GM18498 (cell line): Measurements from ENCODE around the gene ARHGAP15.
A peak's percentile ranks its signal among the peaks of the same experiment; 100 is the strongest.

Source experiments
- ATAC-seq: cut with Tn5 transposase; IDR thresholded peaks from one replicate; pipeline ENCODE4 v1.9.1; 2021; ENCODE audit warnings: mild to moderate bottlenecking, moderate library complexity; ENCODE audit not compliant: unreplicated experiment

ARHGAP15 gene

DNA sequence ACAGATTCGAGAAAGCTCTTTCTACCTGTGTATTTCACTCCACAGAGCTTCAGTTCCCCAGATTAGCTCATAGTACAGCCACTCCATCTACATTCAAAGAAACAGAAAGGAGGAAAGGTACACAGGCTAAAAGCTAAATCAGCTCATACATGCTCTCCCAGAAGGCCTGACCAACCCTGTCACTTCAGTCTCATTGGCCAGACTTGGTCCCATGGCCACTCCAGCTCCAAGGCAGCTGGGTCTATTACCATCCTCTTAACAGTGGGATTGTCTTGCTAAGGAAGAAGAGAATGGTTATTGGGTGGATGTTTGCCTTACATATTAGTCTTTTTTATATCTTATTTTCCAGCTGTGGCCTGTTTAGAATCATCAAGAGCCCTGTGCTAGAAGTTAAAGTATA lies 572.6 kb downstream of the ARHGAP15 start:
- no peak for ATAC-seq

DNA sequence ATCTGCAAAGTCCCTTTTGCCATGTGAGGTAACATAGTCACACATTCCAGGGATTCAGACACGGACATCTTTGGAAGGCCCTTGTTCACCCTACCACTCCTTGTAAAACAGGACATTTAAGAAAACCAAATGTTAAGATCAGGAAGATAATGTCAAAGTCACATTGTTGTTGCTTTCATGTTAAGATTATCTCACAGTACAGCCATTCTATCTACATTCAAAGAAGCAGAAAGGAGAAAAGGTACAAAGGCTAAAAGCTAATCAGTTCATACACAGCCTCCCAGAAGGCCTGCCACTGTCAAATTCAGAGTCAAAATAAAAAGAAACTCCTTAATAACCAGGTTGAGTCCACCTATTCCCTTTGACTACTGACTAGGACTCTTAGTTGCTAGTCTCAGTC lies 573.7 kb downstream of the ARHGAP15 start:
- ATAC-seq: no peak

DNA sequence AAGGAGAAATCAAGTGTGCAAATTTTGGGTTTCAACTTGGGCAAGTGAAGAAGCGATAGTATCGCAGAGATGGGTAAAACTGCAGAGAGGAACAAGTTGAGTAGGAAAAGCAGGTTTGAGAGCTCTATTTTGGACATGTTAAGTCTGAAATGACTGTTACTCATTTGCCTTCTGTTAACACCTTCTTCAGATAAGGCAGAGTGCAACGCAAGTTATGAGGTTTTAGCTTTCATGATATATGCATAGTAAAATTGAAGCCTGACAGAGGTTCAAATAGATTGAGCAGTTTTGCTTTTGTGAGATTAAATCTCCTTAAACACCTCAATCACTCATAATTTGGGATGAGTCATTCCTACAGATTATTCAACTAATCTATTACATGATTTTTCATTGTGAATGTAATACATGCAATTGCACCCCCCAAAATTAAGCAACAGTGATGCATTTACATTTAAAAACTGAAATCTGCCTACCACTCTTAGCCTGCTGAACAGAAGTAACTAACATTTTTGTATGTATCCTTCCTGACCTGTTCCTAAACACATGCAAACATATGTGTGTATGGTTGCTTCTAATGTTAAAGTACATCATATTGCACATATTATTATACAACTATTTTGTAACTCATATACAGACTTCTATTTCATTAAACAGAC lies 575.4 kb downstream of the ARHGAP15 start:
- peak; percentile 91 for ATAC-seq

DNA sequence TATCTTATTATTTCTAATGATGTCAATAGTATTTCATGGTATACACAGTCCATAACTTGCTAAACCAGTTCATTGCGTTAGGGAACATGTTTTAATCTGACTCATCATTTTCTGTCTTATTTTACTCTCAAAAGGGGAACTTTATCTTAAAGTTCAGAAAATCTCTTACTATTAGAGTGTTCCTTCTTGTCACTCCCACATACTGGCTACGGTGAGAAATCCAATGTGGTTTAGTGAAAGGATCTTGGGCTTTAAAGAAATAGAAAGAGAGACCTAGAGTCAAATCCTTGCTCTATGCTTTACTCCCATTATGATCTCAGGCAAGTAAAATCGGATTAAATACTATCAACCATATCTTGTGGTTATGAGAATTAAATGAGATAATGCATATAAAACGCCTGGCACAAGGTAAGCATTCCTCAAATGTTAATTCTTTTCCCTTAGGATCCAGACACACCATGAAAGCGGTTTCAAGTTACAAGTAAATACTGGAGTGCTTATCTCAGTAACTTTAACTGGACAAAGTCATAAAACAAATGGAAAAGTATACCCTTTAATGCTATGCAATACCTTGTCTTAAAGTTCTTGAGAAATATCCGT lies 576.0 kb downstream of the ARHGAP15 start:
- ATAC-seq: peak; percentile 13

DNA sequence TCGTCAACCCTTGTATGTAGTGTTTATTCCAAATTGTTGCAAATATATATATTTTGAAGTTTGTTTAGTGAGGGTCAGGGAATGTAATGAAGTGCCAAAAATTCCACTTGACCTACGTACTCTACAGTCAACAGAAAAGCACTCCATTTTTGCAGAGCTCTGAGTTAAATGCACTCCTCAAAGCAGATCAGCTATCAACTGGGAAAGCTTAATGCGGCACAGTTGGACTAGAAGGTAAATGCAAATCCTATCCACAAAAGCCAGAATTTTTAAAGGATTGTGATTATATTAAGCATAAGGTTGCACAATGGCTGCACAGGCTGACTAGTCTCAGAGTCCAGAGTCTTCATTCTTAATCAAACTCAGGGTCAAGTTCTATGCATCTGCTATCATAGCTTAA lies 577.1 kb downstream of the ARHGAP15 start:
- no peak for ATAC-seq

DNA sequence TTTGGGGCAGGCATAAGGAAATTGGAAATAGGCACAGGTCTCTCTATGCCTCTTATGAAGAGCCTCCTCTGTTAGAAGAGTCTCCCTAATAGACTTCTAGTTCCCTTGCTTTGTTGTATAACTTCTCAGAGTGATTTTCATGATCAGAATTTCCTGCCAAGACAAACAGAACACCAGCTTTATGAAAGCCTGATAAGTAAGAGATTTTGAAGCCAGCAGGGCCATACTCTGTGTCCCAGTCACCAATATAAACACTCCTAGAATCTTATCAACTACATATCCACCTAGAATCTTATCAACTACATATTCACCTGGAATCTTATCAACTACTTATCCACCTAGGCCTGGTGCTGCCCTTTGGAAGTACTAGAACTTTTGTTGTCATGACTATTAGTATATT lies 579.5 kb downstream of the ARHGAP15 start:
- ATAC-seq: no peak

DNA sequence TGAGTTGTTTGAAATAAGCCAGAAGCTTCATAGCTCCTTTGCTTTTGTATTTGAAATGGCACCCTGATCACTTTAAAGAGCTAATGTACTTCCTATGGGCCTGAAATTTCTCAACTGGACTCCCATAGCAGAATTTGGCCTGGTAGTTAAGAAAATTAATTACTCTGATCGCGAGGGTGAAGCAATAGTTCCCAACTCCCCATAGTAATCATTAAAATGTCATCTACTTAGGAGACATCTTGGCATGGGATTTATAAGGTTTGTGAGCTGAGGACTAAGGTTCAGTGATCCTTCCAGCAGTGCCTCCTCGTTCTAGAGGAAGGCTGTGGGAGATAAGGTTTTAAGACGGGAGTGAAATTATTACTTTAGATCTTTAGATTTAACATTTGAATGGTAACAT lies 581.0 kb downstream of the ARHGAP15 start:
- no peak for ATAC-seq

DNA sequence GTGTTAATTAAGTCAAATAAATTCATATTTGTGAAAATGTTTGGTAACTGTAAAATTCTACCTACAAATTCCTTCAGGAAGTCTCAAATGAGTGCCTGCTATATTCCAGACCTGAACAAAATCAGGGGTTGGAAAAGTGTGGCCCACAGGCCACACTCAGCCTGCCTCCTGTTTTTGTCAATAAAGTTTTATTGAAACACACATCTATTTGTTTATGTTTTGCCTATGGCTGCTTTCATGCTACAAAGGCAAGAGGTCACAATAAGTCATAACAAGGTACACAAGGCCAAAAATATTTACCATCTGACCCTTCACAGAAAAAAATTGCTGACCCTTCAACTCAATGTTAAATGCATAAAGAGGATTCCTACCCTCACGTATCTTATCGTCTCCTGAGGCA lies 581.7 kb downstream of the ARHGAP15 start:
- no peak for ATAC-seq

DNA sequence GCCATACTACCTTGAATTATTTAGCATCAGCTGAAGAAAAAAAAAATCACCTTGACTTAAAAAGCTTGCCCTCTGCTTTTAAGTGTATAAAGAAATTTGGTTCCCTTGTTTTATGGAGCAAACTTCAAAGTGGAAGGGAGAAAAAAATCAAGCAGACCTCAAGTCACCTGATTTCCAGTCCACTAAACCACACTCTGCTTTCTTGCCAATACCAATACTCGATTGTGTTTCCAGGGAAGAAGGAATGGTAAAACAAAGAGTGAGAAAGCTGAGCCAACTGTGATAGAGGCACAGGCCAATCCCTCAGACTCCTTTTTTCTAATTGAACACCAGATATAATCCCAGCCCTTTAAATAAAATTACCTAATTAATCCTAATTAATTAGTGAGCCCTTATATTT lies 587.3 kb downstream of the ARHGAP15 start:
- ATAC-seq: no peak

DNA sequence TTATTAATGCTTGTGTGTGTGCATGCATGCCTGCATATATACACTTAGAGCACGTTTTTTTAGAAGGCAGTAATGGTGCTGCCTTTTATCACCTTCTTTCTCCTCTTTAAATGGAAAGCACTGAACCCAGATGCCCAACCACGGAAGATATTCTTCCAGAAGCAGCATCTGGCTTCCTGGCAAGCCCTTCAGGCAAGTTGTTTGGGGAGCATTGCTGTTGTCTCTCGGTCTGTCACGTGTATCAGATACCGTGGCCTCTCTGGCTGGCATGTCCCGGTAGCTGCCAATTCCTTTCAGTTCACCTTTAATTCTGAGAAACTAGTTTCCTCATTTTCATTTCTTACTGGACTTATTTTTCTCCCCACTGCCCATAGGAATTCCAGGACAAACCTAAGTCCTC lies 587.8 kb downstream of the ARHGAP15 start:
- ATAC-seq: no peak

DNA sequence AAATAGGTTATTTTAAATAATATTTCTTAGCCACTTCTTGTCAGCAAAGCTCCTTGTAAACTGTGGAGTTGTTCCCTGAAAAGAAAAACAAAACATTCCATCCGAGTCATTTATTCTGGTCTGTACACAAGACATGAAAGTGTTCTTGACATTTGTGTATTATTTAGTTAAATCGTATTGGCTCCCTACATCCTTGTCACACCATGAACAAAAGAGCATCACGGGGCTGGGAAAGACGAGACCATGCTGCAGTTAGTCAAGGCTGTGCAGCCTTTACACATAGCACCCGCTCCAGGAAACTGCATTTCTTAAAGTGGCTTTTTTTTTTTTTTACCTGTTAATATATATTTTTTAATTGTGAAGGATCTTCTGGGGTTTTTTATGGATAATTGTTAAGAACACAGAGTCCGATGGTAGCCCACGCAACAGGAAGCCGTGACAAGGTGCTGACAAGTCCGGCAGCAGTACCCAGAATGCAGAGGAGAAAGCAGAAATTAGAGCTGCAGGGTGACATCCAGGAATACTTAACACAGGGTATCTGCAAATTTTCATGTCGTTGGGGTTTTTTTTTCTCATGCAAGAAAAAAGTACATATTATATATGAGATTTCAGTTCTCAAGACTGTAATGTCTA lies 588.4 kb downstream of the ARHGAP15 start:
- no peak for ATAC-seq

DNA sequence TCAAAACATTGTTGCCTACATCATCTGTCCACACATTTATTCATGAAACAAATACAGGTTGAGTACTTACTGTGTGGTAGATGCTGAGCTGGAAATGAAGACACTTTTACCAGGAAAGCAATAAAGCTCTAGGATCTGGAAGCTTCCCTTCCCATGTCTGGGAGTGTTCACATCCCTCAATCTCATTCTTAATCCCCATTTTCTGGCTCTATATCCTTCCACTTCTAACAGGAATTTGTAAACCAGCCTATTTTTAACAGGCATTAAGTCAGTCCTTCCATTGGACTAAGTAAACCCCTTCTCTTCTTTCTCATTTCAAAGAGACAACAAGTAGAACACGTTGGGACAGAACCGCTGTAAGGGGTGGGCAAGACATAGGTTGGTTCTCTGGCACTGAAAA lies 589.5 kb downstream of the ARHGAP15 start:
- no peak for ATAC-seq

DNA sequence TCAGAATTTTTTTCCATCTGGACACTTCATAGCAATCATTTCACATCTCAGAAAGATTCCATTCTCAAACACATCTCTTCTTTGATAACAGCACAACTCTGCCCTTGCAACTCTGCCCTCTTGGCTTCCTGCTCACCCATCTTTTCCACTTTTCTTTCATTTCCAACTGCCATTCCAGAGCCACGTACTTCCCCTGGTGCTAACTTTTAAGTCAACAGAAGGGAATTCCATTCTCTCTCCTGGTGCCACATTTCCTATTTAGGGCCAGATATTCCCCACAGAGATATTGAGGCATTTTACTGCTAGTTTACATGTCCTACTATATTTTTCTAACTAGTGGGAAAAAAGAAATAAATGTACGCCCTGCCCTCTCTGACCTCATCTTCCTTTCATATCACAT lies 590.2 kb downstream of the ARHGAP15 start:
- no peak for ATAC-seq

DNA sequence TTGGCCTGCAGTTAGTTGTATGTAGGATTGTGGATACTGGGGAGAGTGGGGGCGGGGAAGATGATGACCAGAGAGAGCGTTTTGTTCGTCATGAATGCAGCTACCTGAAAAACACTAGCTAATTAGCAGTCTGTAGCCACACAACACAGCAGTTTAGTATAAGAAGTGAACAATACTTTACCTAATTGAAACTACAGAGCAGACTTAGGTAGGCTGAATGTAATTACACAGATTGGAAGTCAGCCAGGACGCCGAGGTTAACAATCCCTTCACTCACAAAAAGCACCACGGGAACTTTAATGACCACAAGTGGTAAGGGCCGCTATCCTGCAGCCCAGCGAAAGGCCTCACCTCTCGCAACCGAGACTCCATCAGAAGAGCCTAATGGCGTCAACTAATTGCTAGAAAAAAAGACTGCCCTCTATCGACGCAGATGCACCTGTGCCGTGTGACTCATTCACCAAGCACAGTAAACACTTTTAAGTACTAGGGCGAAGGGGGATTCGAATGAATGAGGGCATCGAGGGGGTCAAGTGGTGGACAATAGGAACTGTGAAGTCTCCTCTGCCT lies 591.0 kb downstream of the ARHGAP15 start:
- no peak for ATAC-seq

DNA sequence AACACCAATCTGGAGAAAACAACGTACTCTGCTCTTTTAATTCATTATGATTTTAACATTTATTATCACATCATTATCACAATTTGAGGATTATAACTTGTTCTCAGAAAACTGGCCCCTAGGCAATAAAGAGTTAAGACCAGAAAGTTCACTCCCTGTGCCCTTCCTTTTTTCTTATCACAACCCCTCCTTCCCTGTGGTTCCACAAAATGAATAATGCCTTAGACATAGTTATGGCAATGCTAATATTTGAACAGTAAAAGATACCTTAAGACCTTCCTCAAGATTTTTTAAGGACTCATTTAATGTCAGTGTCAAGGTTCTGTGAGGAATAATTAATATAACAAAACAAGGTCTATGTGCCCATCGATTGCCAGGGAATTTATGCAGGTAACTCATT lies 596.2 kb downstream of the ARHGAP15 start:
- ATAC-seq: no peak

DNA sequence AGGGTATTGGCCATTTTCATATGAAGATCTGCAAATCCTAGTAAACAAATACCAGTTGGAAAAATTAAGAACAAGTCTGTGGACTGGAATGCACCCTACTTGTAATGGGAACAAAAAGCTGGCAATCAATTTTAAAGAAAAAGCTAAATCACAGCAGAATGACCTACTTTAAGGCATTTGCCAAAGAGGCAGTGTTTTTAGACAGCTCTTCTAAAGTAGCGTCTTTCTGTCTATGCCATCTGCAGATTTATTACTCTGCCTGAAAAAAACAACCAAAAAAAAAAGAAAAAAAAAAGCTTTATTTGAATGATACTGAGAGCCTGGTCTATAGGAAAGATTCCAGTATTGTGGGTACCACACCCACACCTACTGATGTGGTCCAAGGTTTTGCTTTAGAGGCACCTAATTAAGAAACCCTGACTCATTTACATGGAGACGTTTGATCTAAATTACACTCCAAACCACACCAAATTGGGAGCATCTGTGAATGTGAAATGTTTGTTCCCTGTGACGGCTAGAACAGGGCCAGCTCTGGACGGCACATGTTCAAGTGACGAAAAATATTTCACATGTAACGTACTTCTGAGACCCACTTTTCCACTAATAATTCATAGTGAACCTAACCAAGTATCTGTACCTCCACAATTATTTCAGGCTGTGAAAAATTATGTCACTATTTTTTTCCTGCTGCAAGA lies 597.1 kb downstream of the ARHGAP15 start:
- no peak for ATAC-seq

DNA sequence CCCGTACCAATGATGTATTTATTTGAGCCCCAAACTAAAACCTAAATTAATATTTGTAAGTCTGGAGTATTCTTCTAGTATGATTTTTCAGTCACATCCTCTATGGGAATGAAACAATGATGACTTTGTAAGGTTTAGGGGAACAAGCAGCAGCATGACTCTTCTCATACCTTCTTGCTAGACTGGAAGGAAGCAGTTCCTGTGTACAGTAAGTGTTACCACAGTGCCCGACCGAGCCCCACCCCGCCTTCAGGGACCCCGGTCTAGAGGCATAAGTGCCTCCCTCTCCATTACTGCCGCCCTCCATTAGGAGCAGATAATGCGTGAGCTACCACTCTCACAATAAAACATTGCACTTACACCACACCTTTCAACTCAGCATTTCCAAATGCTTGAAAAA lies 599.3 kb downstream of the ARHGAP15 start:
- no peak for ATAC-seq

DNA sequence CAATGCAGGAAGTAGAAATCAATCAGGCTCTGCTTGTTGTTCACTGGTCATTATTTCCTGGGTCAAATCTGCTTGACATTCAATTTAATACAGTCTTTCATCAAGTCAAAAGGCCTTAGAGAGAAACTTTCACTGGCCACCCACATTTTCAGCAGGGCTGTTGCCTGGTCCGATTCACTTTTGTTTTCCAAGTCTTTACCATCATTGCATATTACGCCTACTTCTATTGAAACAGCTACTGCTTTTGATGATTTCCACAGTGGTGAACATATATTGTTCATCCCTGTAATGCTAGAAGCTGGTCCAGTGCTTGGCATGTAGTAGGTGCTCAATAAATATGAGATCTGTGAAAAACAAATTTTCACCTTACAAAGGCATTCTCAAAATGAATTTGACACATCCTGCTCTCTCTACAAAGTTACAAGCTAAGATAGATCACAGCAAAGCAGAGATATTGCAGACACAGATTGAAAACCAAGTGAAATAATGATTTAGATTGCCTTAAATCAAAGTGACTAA lies 600.1 kb downstream of the ARHGAP15 start:
- ATAC-seq: no peak

DNA sequence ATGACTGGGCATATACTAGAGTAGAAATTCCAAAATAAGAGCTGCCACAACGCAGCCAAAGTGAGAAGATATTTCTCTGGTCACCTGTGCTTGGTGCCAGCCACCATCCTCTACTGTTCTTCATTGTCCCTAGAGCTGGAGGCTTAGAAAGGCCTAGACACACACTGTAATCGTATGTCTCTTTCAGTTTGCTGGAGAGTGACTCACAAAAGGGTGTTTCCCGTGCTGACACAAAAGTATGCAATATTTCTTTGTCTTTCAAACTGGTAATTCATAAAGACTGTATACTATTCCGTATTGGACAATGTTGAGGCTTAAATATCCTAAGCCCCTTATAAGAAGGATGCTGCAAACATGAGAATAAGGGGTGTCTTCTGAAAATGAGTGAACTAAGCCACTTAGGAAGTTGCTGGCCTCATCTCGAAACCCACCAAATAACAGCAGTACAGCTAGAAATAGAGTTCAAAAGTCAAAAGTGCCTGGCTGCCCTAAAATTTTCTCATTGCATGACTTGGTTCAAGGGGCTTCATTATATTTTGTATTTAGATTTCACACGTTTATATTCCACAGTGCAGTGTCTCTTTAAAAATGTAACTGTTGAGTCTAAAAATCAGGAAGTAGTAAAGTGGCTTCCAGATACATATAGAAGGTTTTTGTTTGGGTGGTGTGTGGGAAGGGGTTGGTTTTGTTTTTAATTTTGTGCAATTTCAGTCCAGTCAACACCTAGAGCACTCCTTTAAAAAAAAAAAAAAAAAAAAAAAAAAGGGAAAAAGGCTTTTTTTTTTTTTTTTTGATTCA lies 601.1 kb downstream of the ARHGAP15 start:
- ATAC-seq: peak; percentile 83

DNA sequence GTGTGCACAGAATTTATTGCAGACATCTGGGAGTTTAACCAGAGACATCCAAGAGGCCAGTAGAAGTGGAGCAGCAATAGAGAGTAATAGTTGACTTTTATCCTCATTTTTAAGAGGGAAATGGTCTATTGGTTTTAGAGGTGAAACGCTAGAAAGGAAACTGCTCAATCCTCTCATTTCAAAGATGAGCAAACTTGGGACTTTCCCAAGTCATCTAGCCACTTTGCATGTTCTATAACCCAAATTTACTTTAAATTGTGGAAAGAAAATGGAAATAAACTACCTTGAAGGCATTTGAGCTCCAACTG lies 601.7 kb downstream of the ARHGAP15 start:
- ATAC-seq: peak; percentile 37

DNA sequence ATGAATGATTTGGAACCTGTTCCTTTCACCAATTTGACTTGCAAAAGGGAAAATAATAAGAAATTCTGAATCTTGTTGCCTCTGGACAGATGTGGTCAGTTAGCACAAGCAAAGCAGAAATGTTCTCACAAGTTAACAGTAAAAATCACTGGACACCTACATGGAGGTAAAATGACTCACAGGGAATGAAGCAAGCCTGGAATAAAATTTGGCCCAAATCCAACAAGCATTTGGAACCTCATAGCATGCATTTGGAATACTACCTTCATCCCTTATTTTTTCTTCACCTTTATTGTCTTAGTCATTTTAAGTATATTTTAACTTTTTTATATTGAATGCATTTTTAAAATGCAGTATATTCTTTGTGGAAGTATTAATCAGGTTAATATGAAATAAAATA lies 602.9 kb downstream of the ARHGAP15 start:
- no peak for ATAC-seq
